Non-pigmented ciliary epithelial cell (primary cell): Measurements from ENCODE around the gene PLPP6.
"Not testable (repeated sequence)": the region's sequence is repeated elsewhere in the genome, so short reads cannot be mapped to it uniquely, and the experiment has no call there.

Experiments used
- DNase-seq: peaks from one replicate; pipeline ENCODE4 v3.0.0-alpha.2; 2010; ENCODE audit warnings: low read depth

PLPP6 gene

GRCh38 chr9:4662108-4662988, at the start of gene PLPP6:
Gene PLPP6, plus strand, starts transcription at chr9:4662294. Its CDS starts 82 bp downstream, at chr9:4662376.
- DNase-seq, result no peak

- no peak for DNase-seq
These were observed 47.5 kb upstream of the PLPP6 start for GRCh38 chr9:4614627-4615026.

GRCh38 chr9:4615251-4615650, 46.8 kb upstream of the PLPP6 start:
- DNase-seq, result peak; percentile 40

GRCh38 chr9:4615778-4616177, 46.3 kb upstream of the PLPP6 start:
- no peak for DNase-seq

- DNase-seq, result no peak
These were observed 44.3 kb upstream of the PLPP6 start for GRCh38 chr9:4617752-4618151.

GRCh38 chr9:4618700-4619099, 43.4 kb upstream of the PLPP6 start:
- no peak for DNase-seq

- no peak for DNase-seq
These were observed 41.9 kb upstream of the PLPP6 start for GRCh38 chr9:4620057-4620765.

GRCh38 chr9:4620881-4621555, 41.1 kb upstream of the PLPP6 start:
- no peak for DNase-seq

GRCh38 chr9:4622016-4622415, 40.1 kb upstream of the PLPP6 start:
- DNase-seq, result no peak

- DNase-seq, result no peak
These were observed 31.3 kb upstream of the PLPP6 start for GRCh38 chr9:4630836-4631235.

- no peak for DNase-seq
These were observed 23.1 kb upstream of the PLPP6 start for GRCh38 chr9:4638968-4639367.

- no peak for DNase-seq
These were observed 22.7 kb upstream of the PLPP6 start for GRCh38 chr9:4639420-4639819.

GRCh38 chr9:4640027-4640426, 22.1 kb upstream of the PLPP6 start:
- no peak for DNase-seq

GRCh38 chr9:4642351-4642750, 19.7 kb upstream of the PLPP6 start:
- DNase-seq, result no peak

- DNase-seq, result no peak
These were observed 8.0 kb upstream of the PLPP6 start for GRCh38 chr9:4654084-4654483.

GRCh38 chr9:4654538-4654937, 7.6 kb upstream of the PLPP6 start:
- no peak for DNase-seq

- not testable (repeated sequence) for DNase-seq
These were observed 5.9 kb upstream of the PLPP6 start for GRCh38 chr9:4656196-4656595.

GRCh38 chr9:4656621-4657020, 5.5 kb upstream of the PLPP6 start:
- no peak for DNase-seq

GRCh38 chr9:4657426-4658159, 4.5 kb upstream of the PLPP6 start:
- no peak for DNase-seq

- DNase-seq, result not testable (repeated sequence)
These were observed 1.4 kb upstream of the PLPP6 start for GRCh38 chr9:4660665-4661064.

- DNase-seq, result no peak
These were observed 929 bp upstream of the PLPP6 start for GRCh38 chr9:4661165-4661564.

GRCh38 chr9:4661611-4662010, 483 bp upstream of the PLPP6 start:
- no peak for DNase-seq
